Measurements from ENCODE around the gene KAZN. TPM values are rescaled to one million over a fixed set of nuclear protein-coding genes. Genes with fewer than 3 reads are reported as not detected.

KAZN gene
- polyA plus RNA-seq, 1 donor from 2014 or later: 20.6 TPM

- TF ChIP-seq SMC3 (conservative IDR thresholded peaks at IDR 0.05; ENCODE audit: poor library complexity) (no peak), RAD21 (conservative IDR thresholded peaks at IDR 0.05) (no peak), MXI1 (conservative IDR thresholded peaks at IDR 0.05; ENCODE audit: poor library complexity, severe bottlenecking) (no peak), CTCF (IDR thresholded peaks at IDR 0.05; ENCODE audit: poor library complexity, severe bottlenecking) (no peak), POLR2AphosphoS5 (IDR thresholded peaks at IDR 0.05) (no peak), TAF1 (IDR thresholded peaks at IDR 0.05; ENCODE audit: low read depth) (no peak), EP300 (conservative IDR thresholded peaks at IDR 0.05; ENCODE audit: poor library complexity, severe bottlenecking) (no peak), REST (IDR thresholded peaks at IDR 0.05; ENCODE audit: borderline replicate concordance) (no peak), EZH2 (IDR thresholded peaks at IDR 0.05; ENCODE audit: borderline replicate concordance, insufficient read depth, low read length, poor library complexity, severe bottlenecking) (no peak)
- H3K36me3 ChIP-seq (ENCODE audit: insufficient read depth, low read length): no peaks in the 10 kb centered on the region
- no peak overlapping the region for H3K4me2 ChIP-seq (ENCODE audit: low read length)
Measured at GRCh38 chr1:14794906-14795305, 196.4 kb downstream of the KAZN start.

GRCh38 chr1:14795589-14795988 is 197.1 kb downstream of the KAZN start:
- H3K27ac ChIP-seq (ENCODE audit: low read length): no peak overlapping the region
- H3K27me3 ChIP-seq (ENCODE audit: insufficient read depth, low read depth, low read length): no peaks in the 10 kb centered on the region
- no peaks in the 10 kb centered on the region for H3F3A ChIP-seq (ENCODE audit: insufficient read depth, low read length, poor library complexity, severe bottlenecking)
- H3K4me2 ChIP-seq (ENCODE audit: low read length): no peak overlapping the region
- H2AFZ ChIP-seq (ENCODE audit: low read depth, low read length): no peak overlapping the region
- no peaks in the 10 kb centered on the region for H3K79me2 ChIP-seq (replicated peaks; ENCODE audit: insufficient read depth, low read length)
- no peaks in the 10 kb centered on the region for H3K9me3 ChIP-seq (ENCODE audit: low read length)
- H4K20me1 ChIP-seq (ENCODE audit: insufficient read depth): no peaks in the 10 kb centered on the region
- H3K36me3 ChIP-seq (ENCODE audit: insufficient read depth, low read length): no peaks in the 10 kb centered on the region
- H3K4me3 ChIP-seq (ENCODE audit: low read length): no peak overlapping the region
- H3K9me2 ChIP-seq (ENCODE audit: insufficient read depth, low read length): no peaks in the 10 kb centered on the region
- no peak overlapping the region for H3K9ac ChIP-seq (ENCODE audit: low read length)
- TF ChIP-seq RAD21 (conservative IDR thresholded peaks at IDR 0.05) (no peak), POLR2AphosphoS5 (IDR thresholded peaks at IDR 0.05) (no peak), REST (IDR thresholded peaks at IDR 0.05; ENCODE audit: borderline replicate concordance) (no peak), MXI1 (conservative IDR thresholded peaks at IDR 0.05; ENCODE audit: poor library complexity, severe bottlenecking) (no peak), CTCF (IDR thresholded peaks at IDR 0.05; ENCODE audit: poor library complexity, severe bottlenecking) (no peak), EZH2 (IDR thresholded peaks at IDR 0.05; ENCODE audit: borderline replicate concordance, insufficient read depth, low read length, poor library complexity, severe bottlenecking) (no peak)

More at GRCh38 chr1:14794906-14795305, 196.4 kb downstream of the KAZN start:
- no peak overlapping the region for H2AFZ ChIP-seq (ENCODE audit: low read depth, low read length)
- H3K4me3 ChIP-seq (ENCODE audit: low read length): no peak overlapping the region
- no peaks in the 10 kb centered on the region for H3F3A ChIP-seq (ENCODE audit: insufficient read depth, low read length, poor library complexity, severe bottlenecking)
- no peaks in the 10 kb centered on the region for H3K9me3 ChIP-seq (ENCODE audit: low read length)
- H3K79me2 ChIP-seq (replicated peaks; ENCODE audit: insufficient read depth, low read length): no peaks in the 10 kb centered on the region
- H3K9ac ChIP-seq (ENCODE audit: low read length): no peak overlapping the region
- H3K27ac ChIP-seq (ENCODE audit: low read length): no peak overlapping the region
- H3K27me3 ChIP-seq (ENCODE audit: insufficient read depth, low read depth, low read length): no peaks in the 10 kb centered on the region
- no peaks in the 10 kb centered on the region for H3K9me2 ChIP-seq (ENCODE audit: insufficient read depth, low read length)
- no peaks in the 10 kb centered on the region for H4K20me1 ChIP-seq (ENCODE audit: insufficient read depth)
